ENCODE measurements around the gene ADAMTS18.

Gene ADAMTS18

DNA sequence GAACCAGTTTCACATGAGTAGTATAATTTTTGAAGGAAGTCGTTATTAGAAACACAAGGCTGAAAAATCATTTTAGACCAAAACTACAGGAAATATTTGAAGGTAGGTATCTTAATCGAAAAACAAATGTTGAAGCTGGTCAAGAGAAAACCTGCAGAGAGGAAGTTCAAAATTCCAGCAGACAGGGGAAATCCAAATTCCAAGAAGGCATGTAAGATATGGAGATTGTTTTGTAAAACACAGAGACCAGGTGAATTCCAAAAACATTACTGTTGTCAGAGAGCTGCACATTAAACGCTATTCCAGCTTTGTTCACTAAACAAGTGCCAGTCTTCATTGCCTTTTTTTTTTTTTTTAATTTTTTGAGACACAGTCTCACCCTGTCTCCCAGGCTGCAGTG, 38.4 kb downstream of the ADAMTS18 start:
- DNase-seq (ENCODE audit: low read depth) = no peak

DNA sequence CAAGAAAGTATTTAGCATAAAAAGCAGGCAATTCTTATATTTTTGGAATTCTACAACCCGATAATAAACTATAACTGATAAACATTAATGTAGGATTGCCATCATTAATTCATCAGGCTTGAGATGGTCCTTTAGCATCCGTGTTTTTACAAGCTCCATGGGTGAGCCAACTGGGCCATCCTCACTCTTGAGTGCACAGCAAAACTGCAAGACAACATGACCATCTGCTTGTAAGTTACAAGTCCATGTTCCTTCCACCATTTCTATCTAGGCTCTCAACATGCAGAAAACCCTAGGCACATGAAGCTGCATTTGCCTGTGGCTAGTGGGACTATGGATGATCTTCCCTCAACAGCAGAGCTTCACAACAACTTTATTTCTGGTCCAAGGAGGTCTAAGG, 40.1 kb downstream of the ADAMTS18 start:
- no peak for DNase-seq (ENCODE audit: low read depth)

DNA sequence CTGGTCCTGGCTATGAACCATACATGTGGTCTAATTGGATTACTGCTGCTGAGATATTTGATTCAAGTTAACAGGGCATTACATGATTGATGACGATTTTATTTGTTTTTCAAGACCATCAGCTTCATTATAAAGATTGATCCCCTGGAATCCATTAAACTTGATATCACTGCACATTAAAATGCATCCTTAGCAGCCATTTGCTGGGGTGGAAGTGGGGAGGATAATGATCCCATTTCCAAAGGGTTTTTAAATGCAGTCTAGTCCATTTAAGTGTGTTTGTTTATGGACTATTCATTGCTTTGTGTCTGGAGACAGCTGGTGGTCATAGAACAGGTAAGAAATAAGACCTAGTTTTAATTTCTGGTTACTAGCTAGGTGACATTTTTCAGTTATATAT, 40.9 kb downstream of the ADAMTS18 start:
- DNase-seq (ENCODE audit: low read depth) = no peak

DNA sequence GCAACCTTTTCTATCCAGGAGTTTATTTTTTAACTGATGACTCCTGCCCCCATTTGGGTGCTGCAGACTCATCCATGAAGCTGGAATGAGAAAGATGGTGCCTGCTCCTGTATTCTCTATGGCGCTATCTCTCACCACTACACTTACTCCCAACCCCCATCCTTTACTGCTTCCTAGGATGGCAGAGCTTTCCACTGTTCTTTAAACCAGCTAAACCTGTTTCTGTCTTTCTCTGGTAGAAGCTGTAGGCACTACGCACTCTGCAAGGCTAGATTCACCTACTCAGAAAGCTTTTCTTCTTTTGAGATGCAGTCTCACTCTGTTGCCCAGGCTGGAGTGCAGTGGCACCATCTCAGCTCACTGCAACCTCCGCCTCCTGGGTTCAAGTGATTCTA, 47.0 kb downstream of the ADAMTS18 start:
- DNase-seq (ENCODE audit: low read depth) = no peak

DNA sequence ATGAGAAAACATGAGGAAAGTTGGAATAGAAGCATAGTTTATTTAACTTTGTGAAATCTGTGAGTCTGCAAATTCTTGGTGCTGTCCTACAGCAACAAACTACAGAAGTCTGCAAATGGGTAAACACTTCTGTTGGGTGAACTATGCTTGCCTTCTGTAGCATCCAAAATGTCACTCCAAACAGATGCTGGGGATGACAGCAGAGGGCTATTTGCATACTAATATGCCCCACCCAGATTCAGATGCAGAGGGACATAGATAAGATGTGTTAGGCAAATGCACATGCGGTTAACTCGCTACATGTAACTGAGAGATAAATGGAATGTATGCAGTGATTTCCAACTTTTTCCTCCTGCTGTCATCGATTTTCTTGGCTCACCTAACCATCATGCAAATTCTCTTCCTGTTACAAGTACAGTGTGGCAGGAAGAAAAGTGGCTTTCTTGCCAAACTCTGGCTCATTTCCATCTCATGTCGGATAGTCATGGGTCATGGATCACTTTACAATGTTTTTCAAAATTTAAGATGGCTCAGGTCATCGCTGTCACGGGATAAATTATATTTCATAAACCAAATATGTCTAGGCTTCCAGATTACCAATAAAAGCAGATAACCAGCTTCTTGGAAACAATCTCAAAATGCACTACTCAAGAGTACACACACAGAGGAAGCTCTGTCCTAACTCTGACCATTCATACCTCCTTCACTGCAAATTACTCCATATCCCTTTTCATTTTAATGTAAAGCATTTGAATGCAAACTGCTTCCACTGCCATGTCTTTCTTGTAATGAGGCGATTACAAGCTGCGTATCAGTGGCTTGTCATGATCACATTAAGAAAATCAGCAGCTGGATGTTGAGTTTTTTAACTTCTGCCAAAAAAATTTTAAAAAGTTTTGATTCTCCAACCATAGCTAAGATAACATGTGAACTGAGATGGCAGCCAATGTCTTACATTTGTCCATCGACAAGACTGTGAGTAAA, 47.7 kb downstream of the ADAMTS18 start:
- DNase-seq (ENCODE audit: low read depth) = no peak

DNA sequence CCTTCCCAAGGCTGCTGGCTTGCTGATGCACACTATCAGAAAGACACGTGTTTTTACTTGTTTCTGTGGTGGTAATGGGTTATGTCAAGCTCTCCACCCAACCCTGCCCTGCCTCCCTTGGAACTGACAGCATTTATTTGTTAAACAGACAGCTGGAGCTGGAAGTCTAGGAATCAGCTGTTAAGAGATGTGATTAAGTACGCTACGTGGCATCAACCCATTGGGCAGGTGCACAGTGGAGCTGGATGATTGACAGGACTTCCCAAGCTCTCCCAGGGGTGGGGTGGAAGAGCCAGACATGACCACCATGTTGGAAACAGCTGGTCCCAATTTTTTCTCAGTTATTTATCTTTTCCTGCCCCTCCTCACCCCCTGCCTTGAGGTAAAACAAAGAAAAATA, 49.4 kb downstream of the ADAMTS18 start:
- DNase-seq (ENCODE audit: low read depth) = no peak

DNA sequence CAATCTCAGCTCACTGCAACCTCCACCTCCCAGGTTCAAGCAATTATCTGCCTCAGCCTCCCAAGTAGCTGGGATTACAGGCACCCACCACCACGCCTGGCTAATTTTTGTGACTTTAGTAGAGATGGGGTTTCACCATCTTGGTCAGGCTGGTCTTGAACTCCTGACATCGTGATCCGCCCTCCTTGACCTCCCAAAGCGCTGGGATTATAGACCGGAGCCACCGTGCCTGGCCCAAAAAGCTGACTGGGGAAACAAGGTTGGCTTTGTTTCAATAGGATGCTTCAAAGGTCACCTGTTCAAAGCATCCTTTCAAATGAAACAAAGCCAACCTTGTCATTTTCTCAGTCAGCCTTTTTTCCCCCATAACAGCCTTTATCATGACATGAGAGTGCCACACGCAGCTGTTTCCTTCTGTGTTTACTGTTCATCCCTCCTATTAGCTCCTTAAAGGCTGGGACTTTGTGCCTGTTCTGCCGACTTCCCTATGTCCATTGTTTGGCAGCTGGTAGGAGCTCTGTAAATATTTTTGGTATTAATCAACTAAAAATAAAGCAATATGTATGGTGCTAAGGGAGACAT, 51.1 kb downstream of the ADAMTS18 start:
- no peak for DNase-seq (ENCODE audit: low read depth)

DNA sequence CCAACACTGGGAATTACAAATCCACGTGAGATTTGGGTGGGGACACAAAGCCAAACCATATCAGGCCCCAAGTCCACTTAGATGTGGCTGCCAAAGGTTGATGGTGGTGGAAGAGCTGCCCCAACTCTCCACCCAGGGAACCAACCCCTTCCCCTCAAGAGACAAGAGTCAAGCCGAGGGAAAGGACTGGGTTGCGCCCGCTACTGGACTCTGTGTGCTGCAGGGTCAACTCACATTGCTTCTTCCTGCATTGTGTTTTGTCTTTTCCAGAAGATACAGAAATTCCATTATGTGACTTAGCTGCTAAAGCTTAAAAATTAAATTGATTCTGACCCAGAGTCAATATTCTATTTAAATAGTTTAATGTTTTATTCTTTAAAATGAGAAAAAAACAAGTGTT, 58.5 kb downstream of the ADAMTS18 start:
- DNase-seq (ENCODE audit: low read depth) = no peak

DNA sequence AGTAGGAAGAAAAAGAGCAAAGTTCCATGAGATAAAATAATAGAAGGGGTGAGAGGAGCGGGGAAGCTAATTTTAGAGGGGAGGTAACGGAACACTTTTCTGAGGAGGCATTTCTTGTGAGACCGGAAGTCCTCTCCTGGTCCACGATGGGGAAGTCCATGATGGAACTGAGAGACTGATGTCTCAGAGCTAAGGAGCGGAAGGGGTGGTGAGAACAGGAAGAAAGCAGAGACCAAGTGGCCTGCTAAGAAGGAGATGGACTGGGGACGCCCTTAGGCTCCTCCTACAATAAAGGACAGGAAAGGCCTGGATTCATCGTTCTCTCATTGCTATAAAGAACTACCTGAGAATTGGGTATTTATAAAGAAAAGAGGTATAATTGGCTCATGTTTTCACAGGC, 59.4 kb downstream of the ADAMTS18 start:
- no peak for DNase-seq (ENCODE audit: low read depth)

DNA sequence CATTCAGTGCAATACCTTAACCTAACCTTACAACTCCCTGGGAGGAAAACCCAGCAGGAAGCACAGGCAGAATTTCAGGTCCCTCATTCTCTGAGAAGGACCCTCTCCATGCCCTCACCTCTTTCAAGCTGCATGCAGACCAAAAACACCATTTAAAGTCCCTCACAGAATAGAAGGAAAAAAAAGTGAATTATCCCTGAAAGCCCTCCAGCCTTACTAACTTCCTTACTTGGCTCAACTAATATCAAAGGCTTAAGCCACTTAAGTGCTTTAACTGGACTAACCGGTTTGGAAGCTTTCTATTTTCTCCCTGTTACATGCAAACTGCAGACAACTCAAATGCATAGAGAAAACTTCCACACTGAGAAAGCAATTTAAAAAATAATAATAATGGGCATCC, 60.5 kb downstream of the ADAMTS18 start:
- DNase-seq (ENCODE audit: low read depth) = no peak

DNA sequence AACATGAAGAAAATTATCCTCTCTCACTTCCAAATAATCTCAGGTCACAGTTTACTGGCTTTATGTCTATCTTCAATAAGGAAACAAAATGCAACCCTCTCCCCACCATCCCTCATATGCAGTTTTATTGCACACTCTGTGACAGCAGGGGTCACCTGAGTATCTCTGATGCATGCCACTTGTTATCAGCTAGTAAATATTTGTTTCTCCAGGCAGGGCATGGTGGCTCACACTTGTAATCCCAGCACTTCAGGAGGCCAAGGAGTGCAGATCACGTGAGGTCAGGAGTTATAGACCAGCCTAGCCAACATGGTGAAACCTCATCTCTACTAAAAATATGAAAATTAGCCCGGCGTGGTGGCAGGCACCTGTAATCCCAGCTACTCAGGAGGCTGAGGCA, 61.1 kb downstream of the ADAMTS18 start:
- DNase-seq (ENCODE audit: low read depth) = no peak

DNA sequence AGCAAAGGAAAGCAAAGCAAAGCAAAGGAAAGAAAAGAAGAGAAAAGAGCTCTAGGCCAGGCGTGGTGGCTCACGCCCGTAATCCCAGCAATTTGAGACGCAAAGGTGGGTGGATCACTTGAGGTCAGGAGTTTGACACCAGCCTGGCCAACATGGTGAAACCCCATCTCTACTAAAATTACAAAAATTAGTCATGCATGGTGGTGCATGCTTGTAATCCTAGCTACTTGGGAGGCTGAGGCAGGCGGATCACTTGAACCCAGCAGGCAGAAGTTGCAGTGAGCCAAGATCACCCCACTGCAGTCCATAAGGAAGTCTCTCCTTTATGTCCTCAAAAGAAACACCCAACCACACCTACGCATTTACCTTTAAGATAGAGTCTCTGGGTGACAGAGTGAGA, 70.1 kb downstream of the ADAMTS18 start:
- DNase-seq (ENCODE audit: low read depth) = no peak

DNA sequence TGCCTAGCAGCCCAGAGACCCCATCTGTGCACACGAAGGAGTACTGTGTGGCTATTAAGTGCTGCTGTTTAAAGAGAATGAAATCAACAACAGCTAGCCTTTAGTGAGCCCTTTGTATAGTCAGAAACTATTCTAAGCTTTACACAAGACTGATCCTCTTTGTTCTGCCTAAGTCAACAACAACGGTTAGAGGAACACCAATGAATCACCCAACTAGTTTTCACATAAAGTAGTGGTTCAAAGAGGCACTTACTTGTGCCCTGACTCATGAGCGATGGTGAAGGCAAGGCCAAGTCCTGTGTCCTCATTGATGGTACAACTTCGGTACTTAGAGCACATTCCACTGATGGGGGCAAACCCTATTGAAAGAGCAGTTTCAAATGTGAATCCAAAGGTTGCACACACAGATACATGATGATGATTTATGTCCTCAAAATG, 75.8 kb downstream of the ADAMTS18 start:
- DNase-seq (ENCODE audit: low read depth) = no peak

DNA sequence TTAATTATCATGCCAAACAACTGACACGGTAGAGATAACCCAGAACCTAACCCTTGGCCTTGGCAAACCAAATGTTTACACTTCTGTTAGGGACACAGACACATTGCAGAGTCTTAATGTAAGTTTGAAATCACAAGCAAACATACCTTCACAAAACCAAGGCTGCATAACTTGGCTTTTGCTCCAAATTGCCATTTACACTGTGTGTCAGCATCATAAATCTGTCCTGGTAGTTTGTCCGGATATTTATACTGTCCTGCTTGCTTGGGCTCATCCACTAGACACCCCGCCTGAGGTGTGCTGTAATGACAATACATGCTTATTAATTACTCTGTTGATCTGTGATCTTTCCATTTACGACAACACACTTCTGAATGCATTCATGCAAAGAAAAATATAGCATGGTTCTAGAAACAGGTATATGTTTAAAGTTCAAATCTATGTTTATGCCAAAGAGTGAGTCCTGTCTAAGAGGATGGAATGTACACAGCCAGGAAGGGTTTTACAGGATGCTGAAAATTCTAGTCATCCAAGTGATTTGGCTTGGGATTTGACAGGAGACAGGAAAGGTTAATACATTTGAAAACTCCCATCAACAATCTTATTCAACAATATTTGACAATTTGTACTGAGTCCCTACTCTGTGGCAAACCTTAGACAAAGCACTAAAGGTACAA, 81.1 kb downstream of the ADAMTS18 start:
- DNase-seq (ENCODE audit: low read depth) = no peak

DNA sequence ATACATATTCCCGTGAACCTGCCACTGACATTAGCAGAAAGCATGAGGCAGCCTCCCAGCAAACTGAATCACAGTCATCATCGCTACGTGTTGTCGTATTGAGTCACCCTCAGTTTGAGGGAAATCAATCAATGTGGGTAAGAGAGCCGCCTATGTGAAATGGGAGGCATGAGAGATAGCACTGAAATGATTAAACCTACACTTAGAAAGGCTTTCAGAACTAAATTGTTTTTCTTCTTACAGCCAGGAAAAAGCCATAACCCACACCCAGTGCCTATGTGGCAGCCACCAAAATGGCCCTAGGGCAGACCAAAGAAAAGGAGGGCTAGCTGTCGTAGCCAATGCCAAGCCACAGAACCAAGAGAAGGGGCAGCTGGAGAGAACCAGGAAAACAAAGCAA, 90.5 kb downstream of the ADAMTS18 start:
- DNase-seq (ENCODE audit: low read depth) = no peak

DNA sequence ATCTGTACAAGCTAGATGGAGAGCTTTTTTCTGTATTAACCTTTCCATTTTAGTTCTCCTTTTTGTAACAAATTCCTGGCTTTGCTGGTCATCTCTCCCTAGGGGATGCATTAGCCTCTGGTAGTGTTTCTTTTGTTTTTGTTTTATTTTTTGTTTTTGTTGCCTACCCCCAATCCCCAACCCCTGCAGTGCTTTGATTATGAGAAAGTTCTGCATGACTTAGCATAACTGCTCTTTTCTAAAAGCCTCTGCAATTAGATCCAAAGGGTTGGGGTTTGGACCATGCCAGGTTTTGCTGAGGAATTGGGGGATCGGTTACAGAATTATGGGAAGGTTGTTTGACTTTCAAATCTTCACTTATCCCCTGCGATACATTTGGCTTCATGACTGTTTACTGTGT, 98.2 kb downstream of the ADAMTS18 start:
- no peak for DNase-seq (ENCODE audit: low read depth)

DNA sequence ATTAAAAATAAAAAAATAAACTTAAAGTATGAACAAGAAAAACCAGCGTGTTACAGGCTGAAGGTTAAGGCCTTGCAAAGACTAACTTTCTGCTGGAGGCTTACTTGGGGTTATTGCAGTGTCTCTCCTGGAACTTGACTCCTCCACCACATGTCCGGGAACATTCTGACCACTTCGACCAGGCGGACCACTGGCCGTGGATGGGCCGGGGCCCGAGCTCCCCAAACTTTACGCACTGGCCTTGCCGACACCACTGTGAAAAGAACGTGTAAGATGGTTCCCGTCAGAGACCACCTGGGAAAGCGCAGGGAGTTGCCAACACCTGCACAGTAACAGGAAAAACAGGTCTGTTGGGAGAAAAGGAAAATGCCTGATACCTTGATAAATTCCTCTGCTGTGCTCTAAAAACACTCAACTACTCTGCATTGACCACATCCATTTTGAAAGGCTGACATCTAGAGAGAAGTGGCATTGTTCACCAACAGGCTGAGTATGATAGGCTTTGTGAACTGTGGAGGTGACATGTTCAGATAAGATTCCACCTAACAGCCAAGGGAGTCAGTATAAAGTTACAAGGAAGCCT, 99.1 kb downstream of the ADAMTS18 start:
- no peak for DNase-seq (ENCODE audit: low read depth)

DNA sequence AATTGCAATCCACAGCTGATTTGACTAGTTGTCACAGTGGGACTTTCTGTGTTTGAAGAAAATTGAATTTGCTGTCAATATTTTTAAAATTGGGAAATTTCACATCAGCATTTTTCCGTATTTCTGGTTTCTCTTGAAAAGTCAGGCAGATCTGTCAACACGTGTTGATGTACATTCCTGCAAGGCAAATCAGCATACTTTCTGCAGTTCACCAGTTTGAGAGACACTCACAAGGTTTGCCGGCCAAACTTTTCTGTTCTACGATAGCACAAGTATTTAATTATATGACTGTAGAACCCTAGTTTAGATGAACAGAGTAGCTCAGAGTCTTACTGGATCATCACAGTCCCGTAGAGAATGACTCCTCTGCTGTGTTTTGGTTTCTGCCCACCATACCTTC, 102.0 kb downstream of the ADAMTS18 start:
- no peak for DNase-seq (ENCODE audit: low read depth)

DNA sequence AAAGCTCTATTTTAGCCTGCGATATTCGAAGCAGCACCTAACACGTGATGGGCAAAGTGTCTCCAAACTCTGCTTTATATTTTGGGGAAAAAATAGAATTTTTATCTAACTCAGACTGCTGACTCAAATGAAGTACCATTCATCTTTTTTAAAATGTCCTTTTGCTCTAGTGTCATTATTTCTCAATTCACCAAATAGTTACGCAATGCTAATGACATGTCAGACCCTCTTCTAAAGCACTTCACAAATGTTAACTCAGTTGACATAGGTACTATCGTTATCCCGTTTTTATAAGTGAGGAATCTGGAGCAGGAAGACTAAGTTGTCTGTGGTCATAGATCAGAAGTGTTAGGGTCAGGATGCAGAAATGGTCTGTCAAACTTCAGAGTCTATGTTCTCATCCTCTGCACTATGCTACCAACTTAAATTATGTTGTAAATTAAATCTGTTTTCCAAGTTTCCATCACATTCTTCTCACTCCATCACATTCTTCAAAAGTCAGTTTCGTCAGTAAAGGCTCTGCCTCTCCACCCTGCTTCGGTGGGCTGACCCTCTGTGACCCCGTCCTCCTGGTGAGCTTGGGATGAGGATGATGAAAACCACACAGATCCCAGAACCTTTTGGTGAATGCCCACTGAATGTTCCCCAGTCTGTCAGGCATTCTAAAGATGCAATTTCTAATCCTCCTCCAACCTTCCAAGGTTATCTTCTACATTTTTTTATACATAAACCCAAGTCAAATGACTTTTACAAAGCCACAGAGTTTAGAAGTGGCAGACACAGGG, 102.8 kb downstream of the ADAMTS18 start:
- no peak for DNase-seq (ENCODE audit: low read depth)

DNA sequence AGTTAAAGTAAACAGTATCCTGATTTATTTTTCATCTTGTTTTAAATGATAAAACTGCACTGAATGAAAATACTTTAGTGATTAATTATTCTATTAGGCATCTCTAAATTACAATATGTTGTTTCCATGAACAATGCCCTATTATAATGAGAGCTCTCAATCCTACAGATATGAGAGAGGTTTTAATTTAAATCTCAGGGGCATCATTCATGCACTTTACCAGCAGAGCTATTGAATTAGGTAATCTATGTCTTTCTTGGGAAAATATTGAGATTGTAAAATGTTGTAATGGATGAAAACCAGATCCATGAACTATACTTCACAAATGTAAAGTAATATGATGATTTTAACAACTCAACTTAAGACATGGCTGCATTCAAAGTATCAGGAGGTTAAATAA, 103.8 kb downstream of the ADAMTS18 start:
- no peak for DNase-seq (ENCODE audit: low read depth)

DNA sequence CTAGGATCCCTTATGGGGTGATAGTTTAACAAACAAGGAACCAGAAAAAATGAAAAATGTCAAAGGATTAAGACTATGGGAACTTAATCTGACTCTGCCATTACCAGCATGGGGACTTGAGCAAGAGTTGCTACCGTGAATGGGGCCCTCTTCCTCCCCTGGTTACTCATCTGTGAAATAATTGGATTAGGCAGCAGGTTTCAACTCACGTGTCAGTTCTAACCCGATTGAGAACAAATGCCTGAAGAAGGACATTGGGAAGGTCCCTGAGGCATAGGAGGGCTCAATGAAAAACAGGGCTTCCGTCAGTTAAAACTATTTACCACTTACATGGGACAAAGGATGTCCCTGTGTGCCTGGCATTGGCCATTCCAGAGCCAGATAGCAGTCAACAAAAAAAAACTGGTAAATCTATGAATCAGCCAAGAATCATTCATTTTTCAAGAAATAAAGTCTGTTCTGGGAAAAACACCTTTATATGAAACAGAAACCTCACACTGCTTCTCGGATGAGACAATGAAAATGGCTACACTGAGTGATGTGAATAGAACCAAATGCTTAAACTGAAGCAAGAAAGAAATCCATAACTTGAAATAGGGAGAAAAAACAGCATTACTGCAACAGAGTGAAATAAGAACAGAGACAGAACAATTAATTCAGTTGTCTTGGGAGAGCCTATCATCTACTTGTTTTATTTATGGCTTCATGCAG, 104.3 kb downstream of the ADAMTS18 start:
- DNase-seq (ENCODE audit: low read depth) = no peak
